Astrocyte (in vitro differentiated cells and primary cell): ENCODE results near the gene LENG1. TPM values are rescaled to one million over a fixed set of nuclear protein-coding genes. Genes with fewer than 3 reads are reported as not detected.

ENCODE experiments used
- DNase-seq: peaks from one replicate; pipeline ENCODE4 v3.0.0-alpha.2; 2010; ENCODE audit warnings: low read depth
- FAIRE-seq: peaks from 2 replicates; lab custom pipeline; 2011; peaks lifted over from hg19 to GRCh38; lab: Jason Lieb, UNC
- H2AFZ ChIP-seq: 2 replicates; pipeline ENCODE4 v1.6.0; 2012; ENCODE audit warnings: low read depth, low read length, inconsistent platforms
- H3K27ac ChIP-seq: 2 replicates; pipeline ENCODE4 v1.5.1; 2011; ENCODE audit warnings: low read depth, low read length, inconsistent platforms
- H3K27me3 ChIP-seq: 2 replicates; pipeline ENCODE4 v1.6.0; 2011; ENCODE audit warnings: low read length, inconsistent platforms; ENCODE audit not compliant: insufficient read depth
- H3K36me3 ChIP-seq: 2 replicates; pipeline ENCODE4 v1.5.1; 2011; ENCODE audit warnings: low read length, inconsistent platforms; ENCODE audit not compliant: insufficient read depth
- H3K4me1 ChIP-seq: 2 replicates; pipeline ENCODE4 v1.5.1; 2011; ENCODE audit warnings: low read length, inconsistent platforms; ENCODE audit not compliant: insufficient read depth
- H3K4me2 ChIP-seq: 2 replicates; pipeline ENCODE4 v1.6.0; 2012; ENCODE audit warnings: low read length, inconsistent platforms
- H3K4me3 ChIP-seq: 2 replicates; pipeline ENCODE4 v1.5.1; 2011; ENCODE audit warnings: low read depth, mild to moderate bottlenecking, low read length, inconsistent platforms; ENCODE audit not compliant: insufficient read depth
- H3K79me2 ChIP-seq: 2 replicates; pipeline ENCODE4 v1.6.0; 2012; ENCODE audit warnings: mild to moderate bottlenecking, low read length, inconsistent platforms; ENCODE audit not compliant: insufficient read depth
- H3K9ac ChIP-seq: 2 replicates; pipeline ENCODE4 v1.6.0; 2012; ENCODE audit warnings: mild to moderate bottlenecking, low read length, inconsistent platforms
- H3K9me3 ChIP-seq: 2 replicates; pipeline ENCODE4 v1.5.1; 2012; ENCODE audit warnings: low read depth, mild to moderate bottlenecking, low read length, inconsistent platforms; ENCODE audit not compliant: insufficient read depth
- H4K20me1 ChIP-seq: 2 replicates; pipeline ENCODE4 v1.6.0; 2012; ENCODE audit warnings: low read length, inconsistent platforms; ENCODE audit not compliant: insufficient read depth
- H3K27ac Mint-ChIP-seq: one replicate; pipeline ENCODE4 v1.8.0; 2021; ENCODE audit warnings: mild to moderate bottlenecking, mixed read lengths; ENCODE audit not compliant: unreplicated experiment
- H3K27me3 Mint-ChIP-seq: one replicate; pipeline ENCODE4 v1.8.0; 2021; ENCODE audit warnings: low read depth, mixed read lengths; ENCODE audit not compliant: unreplicated experiment
- H3K36me3 Mint-ChIP-seq: one replicate; pipeline ENCODE4 v1.8.0; 2021; ENCODE audit warnings: low read depth, mixed read lengths; ENCODE audit not compliant: unreplicated experiment
- H3K4me1 Mint-ChIP-seq: one replicate; pipeline ENCODE4 v1.8.0; 2021; ENCODE audit warnings: low read depth, mixed read lengths; ENCODE audit not compliant: unreplicated experiment
- H3K4me3 Mint-ChIP-seq: one replicate; pipeline ENCODE4 v1.8.0; 2021; ENCODE audit warnings: mild to moderate bottlenecking, moderate library complexity, mixed read lengths; ENCODE audit not compliant: unreplicated experiment
- H3K9me3 Mint-ChIP-seq: one replicate; pipeline ENCODE4 v1.8.0; 2021; ENCODE audit warnings: mild to moderate bottlenecking, mixed read lengths; ENCODE audit not compliant: unreplicated experiment
- CTCF ChIP-seq: IDR thresholded peaks from 2 replicates; pipeline ENCODE4 v1.5.1; 2011; ENCODE audit warnings: low read depth, mild to moderate bottlenecking, inconsistent platforms, low read length, moderate library complexity; ENCODE audit not compliant: insufficient read depth
- EZH2 ChIP-seq: IDR thresholded peaks from 2 replicates; pipeline ENCODE4 v1.6.1; 2012; ENCODE audit warnings: mild to moderate bottlenecking, low read length, inconsistent platforms; ENCODE audit not compliant: insufficient read depth
- total RNA-seq: library from RNA; stranded (reverse); gene quantifications from 2 replicates; pipeline ENCODE4 v1.2.1, GENCODE V29; 2021

The LENG1 gene
- total RNA-seq, 1 donor from 2014 or later = 4.8 TPM

- Histone ChIP-seq H3K9ac (peak overlapping the region; percentile 98), H3K27me3 (no peaks in the 10 kb centered on the region), H3K4me1 (peaks cover 15% of the 10 kb centered on the region), H3K79me2 (peaks cover 46% of the 10 kb centered on the region), H3K4me3 (peak overlapping the region; percentile 72), H3K4me2 (peak overlapping the region; percentile 95), H3K9me3 (no peaks in the 10 kb centered on the region), H2AFZ (peak overlapping the region; percentile 67), H4K20me1 (peaks cover 37% of the 10 kb centered on the region), H3K36me3 (peaks cover under 1% of the 10 kb centered on the region), H3K27ac (peak overlapping the region; percentile 92)
- Mint-ChIP-seq H3K9me3 (no peaks in the 10 kb centered on the region), H3K36me3 (peaks cover 10% of the 10 kb centered on the region), H3K4me3 (peak overlapping the region; percentile 87), H3K4me1 (peaks cover 18% of the 10 kb centered on the region), H3K27me3 (no peaks in the 10 kb centered on the region), H3K27ac (peak overlapping the region; percentile 87)
- TF ChIP-seq EZH2 (no peak), CTCF (no peak)
- FAIRE-seq (peak; percentile 68), DNase-seq (peak; percentile 100)
These were observed 22.4 kb downstream of the LENG1 start for GRCh38 chr19:54136864-54137698.

- no peaks in the 10 kb centered on the region for H3K27me3 ChIP-seq
- no peaks in the 10 kb centered on the region for H3K9me3 ChIP-seq
- peaks cover 14% of the 10 kb centered on the region for H3K4me1 ChIP-seq
- no peak for FAIRE-seq
- no peaks in the 10 kb centered on the region for H3K9me3 Mint-ChIP-seq
- H3K79me2 ChIP-seq = peaks cover 38% of the 10 kb centered on the region
- peak overlapping the region; percentile 67 for H2AFZ ChIP-seq
- peak overlapping the region; percentile 87 for H3K27ac Mint-ChIP-seq
- peaks cover 29% of the 10 kb centered on the region for H4K20me1 ChIP-seq
- DNase-seq = no peak
- peak overlapping the region; percentile 17 for H3K27ac ChIP-seq
- H3K4me3 Mint-ChIP-seq = peak overlapping the region; percentile 87
- H3K4me1 Mint-ChIP-seq = peaks cover 11% of the 10 kb centered on the region
- peaks cover 10% of the 10 kb centered on the region for H3K36me3 Mint-ChIP-seq
- no peaks in the 10 kb centered on the region for H3K27me3 Mint-ChIP-seq
- peak overlapping the region; percentile 95 for H3K4me2 ChIP-seq
- TF ChIP-seq EZH2 (no peak), CTCF (no peak)
- peak overlapping the region; percentile 68 for H3K4me3 ChIP-seq
- peaks cover 2% of the 10 kb centered on the region for H3K36me3 ChIP-seq
- H3K9ac ChIP-seq = peak overlapping the region; percentile 74
These were observed 23.2 kb downstream of the LENG1 start for GRCh38 chr19:54136086-54136863.
